Stimulated activated CD8-positive, alpha-beta memory T cell treated with anti-CD3 and anti-CD28 coated beads, Interleukin-15, amount 100 ng/mL, for 48 hours (primary cell): ENCODE data around the gene SAMD3.
"Not testable (repeated sequence)": the region's sequence is repeated elsewhere in the genome, so short reads cannot be mapped to it uniquely, and the experiment has no call there.

ENCODE experiments used
- DNase-seq, 2 donors: peaks; one replicate each; pipeline ENCODE4 v3.0.0-alpha.2; 2020; ENCODE audit warnings: low read depth in 2 of 2

SAMD3 gene

DNA sequence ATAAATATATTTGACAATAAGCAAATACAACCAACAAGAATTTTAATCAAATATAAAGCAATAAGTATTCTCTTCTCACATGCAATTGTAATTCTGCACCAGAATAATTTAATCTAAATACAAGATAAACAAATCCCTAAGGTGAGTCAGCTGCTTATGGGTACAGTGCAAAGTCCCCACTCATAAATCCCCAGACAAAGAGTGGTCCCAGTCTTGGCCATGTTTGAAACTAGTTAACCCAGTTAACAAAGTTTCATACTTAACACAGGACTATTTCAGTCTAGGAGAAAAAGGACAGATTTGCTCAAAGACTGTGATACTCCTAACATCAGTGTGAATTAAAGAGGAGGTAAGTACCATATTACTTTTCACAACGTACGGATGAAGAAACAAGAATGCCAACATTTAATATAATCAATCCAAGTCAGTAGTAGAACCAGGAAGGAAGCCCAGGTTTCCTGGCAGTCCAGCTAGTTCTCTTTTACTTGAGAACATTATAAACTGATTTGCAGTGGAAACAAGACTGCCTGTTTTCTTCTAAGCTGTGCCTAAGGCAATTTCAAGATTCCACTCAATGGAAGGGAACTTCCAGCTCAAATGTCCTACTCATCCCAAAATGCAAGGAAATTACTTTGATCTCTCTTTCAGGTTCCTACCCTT, 10.4 kb downstream of the SAMD3 start:
- no peak for DNase-seq

DNA sequence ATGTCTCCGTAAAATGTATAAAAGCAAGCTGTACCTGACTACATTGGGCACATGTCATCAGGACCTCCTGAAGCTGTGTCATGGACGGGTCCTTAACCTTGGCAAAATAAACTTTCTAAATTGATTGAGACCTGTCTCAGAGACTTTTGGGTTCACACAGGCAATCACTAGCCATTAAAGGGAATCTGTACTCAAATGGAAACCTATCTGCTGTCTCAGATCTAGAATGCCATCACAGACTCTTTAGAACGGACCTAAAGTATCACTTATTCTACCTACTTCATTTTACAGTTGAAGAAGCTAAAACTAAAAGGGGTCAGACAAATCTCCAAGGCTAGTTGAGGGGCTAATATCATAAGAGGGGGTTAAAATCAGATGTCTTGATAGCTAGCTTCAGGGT, 11.1 kb downstream of the SAMD3 start:
- DNase-seq: no peak

DNA sequence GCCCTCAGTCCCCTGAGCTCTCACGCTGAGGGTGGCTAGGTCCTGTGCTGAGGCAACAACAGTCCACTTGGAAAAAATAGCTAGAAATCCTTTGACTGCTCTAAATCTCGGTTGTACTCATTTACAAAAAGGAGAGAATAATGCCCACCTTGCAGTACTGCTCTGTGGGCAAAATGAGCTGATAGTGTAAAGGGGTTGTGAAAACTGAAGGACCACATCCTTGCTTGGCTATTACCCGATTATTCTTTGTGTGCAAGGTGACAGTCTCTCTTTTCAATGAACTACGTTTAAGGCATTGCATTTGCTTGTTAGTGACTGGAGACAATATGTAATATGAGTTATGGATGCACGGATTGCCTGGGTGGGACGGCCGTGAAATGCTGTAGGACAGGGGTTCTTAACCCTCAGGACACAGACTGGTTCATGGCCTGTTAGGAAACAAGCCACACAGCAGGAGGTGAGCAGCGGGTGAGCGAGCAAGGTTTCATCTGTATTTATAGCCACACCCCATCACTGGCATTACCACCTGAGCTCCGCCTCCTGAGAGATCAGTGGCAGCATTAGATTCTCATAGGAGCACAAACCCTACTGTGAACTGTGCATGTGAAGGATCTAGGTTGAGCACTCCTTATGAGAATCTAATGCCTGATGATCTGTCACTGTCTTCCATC, 14.6 kb downstream of the SAMD3 start:
- DNase-seq: no peak

DNA sequence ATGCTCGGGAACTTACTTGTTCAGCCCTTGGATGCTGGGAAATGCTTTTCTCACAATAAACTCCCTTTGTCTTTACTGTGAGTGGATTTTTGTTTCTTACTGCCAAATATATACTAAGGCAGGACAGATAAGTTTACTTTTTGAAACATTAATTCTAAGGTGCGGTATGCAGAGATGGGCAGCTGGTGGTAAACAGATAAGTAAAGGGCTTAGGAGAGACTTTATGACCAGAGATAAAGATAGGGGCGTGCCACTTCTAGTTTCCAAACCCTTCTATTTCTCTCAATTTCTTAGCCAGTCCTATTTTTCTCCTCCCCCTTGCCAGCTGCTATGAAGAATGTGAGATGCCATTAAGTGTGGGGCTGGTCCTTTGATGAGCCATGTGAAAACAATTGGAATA, 16.3 kb downstream of the SAMD3 start:
- no peak for DNase-seq

DNA sequence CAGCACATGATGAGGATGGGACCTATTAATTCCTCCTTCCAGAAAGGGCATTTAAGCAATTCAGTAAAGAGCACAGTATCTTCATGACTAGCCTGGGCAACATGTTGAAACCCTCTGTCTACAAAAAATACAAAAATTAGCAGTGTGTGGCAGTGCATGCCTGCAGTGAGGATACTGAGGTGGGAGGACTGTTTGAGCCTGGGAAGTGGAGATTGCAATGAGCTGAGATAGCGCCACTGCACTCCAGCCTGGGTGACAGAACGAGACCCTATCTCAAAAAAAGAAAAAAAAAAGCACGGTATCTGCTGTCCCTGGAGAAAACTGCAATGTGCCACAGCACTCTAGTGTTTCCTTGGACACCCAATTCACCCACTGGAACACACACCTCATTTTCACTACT, 18.4 kb downstream of the SAMD3 start:
- DNase-seq: no peak

DNA sequence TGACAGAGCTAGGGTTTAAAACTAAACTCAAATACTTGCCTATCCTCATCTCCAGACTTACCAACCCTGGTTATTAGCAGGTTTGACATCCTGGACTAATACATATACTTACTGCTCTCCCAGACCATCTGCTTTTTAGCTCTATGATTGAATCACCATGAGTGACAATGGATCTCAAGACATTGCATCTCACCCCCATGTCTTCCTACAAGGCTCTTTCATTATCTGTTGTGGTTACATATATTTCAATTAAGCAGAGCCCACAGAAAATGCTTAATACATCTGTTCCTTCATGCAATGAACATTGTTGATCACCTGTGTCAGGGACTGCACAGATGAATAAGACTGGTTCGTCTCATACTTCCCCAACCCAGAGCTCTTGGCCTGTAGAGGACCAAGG, 19.4 kb downstream of the SAMD3 start:
- DNase-seq: no peak

DNA sequence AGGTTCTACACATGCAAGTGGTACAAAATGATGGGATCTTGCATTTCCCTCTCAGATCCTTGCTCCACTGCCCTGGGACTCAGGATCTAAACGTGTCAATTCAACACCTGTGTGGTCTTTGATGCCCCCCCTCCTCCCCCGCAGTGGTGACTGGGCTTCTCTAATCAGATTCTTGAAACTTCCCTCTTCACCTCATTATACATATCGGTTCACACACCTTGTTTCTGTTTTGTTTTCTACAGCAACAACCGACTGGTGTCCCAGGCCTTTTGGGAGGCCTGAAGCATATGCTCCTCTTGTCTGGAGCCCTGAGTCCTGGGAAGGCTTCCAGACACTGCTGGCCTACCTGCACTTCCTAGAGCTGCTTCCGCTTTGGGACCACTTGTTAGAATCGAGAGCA, 20.0 kb downstream of the SAMD3 start:
- DNase-seq: peak in 1 of 2 donors; percentile 24

DNA sequence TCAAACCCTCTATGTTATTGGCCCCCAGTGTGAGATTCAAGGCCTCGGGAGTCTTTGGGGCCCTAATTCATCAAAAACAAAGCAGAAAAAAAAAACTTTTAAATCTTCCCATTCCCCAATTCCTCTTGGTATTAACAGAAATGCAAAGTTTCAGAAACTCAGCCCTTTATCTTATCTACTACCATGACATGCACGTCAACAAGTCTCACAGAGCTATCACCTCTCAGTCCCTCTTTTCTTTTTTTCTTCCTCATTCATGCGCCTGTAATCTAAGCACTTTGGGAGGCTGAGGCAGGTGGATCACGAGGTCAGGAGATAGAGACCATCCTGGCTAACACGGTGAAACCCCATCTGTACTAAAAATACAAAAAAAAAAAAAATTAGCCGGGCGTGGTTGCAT, 22.7 kb downstream of the SAMD3 start:
- DNase-seq: no peak

DNA sequence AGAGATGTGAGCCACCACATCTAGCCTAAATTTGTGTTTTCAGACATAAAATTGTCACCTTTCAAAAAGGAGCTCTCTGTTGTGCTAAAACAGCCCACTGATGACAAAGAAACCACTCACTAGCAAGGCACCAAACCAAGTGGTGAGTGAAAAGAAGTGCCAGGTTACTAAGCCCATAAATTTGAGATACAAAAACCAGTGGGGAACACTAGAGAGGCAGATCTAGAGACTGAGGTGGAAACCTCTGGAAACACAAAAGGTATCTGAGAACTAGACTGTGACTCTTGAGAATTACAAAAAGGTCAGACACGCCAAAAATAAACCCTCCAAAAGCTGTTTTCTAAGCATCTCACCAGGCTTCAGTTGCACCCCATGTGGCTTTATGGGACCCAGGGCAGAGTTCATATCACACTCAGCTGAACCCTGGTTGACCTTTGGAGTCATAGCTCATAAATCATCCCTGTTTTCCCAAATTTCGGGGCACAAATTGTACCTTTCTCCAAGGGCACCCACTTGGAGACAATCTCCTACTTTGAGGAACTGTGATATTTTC, 24.2 kb downstream of the SAMD3 start:
- no peak for DNase-seq

DNA sequence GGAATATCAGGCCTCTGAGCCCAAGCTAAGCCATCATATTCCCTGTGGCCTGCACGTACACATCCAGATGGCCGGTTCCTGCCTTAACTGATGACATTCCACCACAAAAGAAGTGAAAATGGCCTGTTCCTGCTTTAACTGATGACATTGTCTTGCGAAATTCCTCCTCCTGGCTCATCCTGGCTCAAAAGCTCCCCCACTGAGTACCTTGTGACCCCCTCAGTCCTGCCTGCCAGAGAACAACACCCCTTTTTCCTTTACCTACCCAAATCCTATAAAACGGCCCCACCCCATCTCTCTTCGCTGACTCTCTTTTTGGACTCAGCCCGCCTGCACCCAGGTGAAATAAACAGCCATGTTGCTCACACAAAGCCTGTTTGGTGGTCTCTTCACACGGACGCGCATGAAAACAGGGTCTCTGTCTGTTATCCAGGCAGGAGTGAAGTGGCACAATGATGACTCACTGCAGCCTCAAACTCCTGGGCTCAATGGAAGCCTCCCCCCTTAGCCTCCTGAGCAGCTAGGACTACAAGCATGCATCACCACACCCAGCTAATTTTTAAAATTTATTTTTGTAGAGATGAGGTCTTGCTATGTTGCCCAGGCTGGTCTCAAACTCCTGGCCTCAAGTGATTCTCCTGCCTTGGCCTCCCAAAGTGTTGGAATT, 24.8 kb downstream of the SAMD3 start:
- not testable (repeated sequence) for DNase-seq

DNA sequence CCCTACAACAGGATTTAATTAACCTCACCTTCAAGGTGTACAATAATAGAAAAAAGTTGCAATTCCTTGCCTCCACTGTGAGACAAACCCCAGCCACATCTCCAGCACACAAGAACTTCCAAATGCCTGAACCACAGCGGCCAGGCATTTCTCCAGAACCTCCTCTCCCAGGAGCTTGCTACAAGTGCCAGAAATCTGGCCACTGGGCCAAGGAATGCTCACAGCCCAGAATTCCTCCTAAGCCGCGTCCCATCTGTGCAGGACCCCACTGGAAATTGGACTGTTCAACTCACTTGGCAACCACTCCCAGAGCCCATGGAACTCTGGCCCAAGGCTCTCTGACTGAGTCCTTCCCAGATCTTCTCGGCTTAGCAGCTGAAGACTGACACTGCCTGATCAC, 28.3 kb downstream of the SAMD3 start:
- not testable (repeated sequence) for DNase-seq

DNA sequence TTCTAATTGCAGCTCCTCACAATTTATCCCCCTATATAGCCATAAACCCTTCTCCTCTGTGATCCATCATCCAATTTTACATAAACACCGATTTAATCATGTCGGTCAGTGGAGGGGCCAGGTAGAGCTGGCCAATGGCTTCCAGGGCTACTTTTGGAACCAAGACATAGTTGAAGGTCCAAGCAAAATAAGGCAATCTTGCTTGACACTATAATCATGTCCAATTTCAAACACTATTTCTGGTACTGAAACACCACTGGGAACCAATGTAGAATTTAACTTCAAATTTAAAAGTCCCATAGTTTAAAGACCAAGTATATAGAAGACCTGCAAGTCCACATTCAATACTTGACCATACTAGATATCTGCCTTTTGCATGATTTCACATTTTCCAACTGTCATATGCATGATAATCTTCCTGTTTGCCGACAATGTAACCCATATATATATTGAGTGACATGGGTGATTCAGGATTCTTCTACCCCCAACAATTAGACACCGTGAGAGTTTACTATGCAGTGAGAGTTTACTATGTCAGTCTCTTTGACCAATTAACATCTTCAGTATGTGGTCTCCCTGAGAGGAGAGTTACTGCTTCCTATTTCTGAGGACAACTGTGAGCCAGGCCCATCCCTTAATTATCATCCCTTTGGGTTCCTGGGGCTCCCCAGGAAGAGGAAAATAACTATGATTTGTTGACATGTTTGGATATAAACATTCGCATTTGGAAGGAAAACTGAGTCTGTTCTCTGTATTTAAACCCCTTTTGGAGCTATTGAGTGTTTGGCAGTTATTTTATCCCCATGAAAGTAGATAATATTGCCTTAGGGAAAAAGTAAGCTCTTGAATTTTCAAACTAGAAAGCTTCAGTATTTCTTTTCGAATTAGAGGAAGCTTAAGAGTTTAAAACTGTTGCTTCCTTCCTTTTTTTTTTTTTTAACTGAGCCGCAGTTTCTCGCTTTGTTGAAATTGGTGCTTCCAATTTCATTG, 31.8 kb downstream of the SAMD3 start:
- DNase-seq: no peak

DNA sequence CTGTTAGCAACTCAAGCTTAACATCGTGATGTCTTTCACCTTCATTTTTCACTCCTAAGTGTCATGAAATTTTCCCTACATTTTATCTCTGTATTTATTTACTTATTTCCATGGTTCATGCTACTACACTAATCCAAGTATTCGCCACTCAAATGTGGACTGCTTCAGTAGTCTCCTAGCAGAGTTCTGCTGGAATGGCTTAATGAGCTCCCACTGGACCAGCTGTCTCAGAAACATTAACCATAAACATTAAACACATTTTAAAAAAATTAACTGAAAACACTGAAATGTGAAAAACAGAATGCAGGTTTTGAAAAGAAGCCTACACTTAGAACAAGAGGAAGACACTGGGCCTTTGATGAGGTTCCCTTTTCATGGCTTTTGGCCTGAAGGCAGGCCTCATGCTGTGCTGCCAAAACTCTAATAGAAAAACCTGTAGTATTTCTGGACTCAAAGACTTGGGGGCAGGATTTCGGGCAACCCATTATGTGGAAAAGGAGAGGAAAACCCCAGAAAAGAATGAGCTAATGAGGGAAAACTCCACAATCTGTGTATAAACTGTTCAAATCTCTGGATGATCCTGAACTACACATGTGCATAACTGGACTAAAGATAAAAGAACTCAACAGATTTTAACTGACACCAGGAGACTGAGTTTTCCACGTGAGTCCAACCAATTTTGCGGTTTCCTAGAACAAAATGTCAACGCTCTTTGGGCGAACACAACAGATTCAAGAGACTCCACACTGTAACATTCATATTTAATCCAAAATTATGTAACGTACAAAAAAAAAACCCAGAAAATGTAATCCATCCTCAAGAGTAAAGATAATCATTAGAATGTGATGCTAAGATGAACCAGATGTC, 33.0 kb downstream of the SAMD3 start:
- no peak for DNase-seq

DNA sequence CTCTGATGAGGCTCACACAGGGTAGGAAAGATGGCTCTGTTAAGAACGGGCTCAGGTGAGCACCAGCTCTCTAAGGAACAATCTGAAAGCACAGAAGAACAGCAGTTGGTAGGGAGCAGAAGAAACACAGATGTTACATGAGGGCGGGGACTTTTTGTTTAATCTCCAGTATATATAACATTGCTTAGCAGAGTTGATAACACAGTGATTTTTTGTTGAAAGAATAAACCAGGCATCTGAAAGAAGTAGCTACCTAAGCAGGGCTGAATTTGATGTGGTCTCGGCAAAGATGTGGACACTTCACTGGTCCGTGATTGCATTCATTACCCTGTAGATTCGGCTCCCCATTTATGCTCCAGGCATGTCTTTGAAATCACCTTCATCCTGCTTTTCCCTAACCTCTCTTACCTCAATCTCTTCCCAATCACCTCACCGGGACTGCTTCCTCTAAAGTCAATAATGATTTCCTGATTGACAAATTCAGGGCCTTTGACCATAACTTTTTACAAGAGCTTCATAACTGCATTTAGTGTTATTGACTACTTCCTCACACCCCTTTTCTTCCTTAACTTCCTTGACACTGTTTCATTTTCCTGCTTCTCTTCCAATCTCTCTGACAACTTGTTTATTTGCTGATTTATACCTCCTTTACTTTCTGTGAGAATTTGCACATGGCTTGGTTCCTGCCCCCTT, 34.4 kb downstream of the SAMD3 start:
- DNase-seq: no peak

DNA sequence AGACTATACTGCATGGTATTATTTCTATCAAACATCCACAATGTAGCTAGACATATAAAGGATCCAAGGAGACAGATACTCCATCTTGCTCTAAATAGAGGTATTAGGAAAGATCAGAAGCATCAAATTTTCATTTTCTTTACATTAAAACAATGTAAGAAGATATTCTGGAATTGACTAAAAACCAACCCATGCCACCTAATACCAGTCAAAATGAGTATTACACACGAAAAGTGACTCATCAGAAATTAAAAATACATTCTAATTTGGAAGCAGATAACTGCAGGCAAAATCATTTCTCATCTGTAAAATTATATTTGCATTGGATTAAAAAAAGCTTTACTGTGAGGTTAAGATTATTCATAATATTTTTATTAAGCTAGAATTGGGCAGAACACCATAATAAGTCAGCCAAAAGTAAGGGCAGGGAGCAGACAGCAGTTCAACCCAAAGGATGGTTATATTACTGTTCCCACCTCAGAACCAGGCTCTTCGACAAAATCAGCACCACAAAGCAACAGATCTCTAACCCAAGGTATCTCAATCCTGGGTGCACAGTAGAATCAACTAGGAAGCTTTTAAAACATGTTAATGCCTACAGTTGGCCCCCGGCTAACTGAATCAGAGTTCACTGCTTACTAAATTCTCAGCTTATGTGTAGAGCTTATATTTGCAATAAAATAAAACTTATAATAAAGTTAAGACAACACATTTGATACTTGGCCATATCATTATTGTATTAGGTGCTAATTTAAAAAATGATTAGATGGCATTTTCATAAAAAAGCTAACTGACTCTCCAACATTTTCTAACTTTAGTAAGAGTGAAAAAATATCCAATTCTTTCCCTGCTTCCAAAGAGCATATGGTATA, 35.2 kb downstream of the SAMD3 start:
- DNase-seq: no peak

DNA sequence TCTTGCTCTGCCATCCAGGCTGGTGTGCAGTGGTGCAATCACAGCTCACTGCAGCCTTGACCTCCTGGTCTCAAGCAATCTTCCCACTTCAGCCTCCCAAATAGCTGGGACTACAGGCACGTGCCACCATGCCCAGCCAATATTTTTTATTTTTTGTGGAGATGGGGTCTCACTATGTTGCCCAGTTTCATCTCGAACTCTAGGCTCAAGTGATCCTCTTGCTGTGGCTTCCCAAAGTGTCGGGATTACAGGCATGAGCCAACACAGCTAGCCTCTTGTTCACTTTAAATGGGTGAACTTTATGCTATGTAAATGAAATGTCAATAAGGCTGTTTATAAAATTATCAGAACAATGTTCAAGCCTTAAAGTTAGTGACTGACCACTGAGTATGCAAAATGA, 37.1 kb downstream of the SAMD3 start:
- no peak for DNase-seq

DNA sequence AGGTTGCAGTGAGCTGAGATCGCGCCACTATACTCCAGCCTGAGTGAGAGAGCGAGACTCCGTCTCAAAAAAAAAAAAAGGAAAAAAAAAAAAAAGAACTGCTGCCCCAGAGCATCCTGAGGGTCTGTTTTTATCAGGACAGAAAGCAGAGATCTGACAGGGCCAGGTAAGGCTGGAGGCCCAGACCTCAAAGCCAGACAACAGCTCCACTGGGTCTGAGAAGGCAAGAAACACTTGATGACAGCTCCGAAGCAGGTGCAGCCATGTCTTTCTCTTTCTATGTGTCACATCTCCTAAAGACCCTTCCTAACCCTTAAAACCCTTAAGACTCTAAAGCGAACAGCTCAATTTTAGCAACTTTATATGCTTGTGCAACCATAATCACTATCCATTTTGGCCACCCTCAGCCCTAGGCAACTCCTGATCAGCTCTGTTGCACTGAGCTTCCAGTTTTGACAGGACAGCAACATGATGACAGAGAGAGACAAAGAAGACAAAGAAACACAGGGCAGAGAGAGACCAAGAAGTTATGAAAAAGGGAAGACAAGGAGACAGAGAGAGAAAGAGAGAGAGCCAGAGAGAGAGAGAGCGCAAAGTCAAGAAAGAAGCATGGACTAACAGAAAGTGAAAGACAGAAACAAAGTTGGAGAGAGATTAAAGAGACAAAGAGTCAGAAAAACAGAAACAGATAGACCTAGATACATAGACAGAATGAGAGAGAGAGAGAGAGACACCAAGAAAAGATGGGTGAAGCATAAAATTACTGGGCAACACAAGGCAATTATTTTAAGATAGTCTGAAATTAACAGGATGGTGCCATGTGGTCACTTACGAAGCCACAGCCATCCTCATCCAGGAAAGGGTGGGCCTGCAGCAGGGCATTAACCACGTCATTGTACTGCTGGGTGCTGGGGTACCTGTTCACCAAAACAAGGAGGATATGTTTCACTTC, 39.2 kb downstream of the SAMD3 start:
- DNase-seq: peak; percentile 12 to 19

DNA sequence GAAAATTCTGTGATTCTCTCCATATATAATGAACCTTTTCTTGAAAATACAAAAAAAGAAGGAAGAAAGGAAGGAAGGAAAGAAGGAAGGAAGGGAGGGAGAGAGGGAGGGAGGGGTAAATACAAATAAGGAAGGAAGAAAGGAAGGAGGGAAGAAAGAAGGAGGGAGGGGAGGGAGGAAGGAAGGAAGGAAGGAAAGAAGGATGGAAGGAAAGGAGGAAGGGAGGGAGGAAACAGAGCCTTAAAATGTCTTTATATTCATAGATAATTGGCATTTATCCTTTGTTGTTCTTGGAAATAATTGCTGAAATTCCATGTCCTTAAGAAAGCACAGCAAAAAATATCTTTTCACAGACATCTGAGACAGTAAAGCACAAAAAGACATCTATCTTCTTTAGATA, 40.3 kb downstream of the SAMD3 start:
- no peak for DNase-seq
